GM12891 (cell line): Measurements from ENCODE around the gene STAP1.

Experiments used
- PAX5 ChIP-seq: IDR thresholded peaks from 2 replicates; pipeline ENCODE4 v1.6.1; 2011; ENCODE audit warnings: low read length, moderate library complexity, mild to moderate bottlenecking; ENCODE audit not compliant: insufficient read depth, severe bottlenecking
- POLR2A ChIP-seq: IDR thresholded peaks from 2 replicates; pipeline ENCODE4 v1.6.1; 2011; ENCODE audit warnings: low read depth, low read length, control low read depth
- POLR2AphosphoS5 ChIP-seq: IDR thresholded peaks from 2 replicates; pipeline ENCODE4 v1.6.1; 2011; ENCODE audit warnings: low read depth, low read length, control low read depth
- POU2F2 ChIP-seq: IDR thresholded peaks from 2 replicates; pipeline ENCODE4 v1.6.1; 2011; ENCODE audit warnings: low read depth, mild to moderate bottlenecking, control low read depth, low read length, moderate library complexity
- SPI1 ChIP-seq: IDR thresholded peaks from 2 replicates; pipeline ENCODE4 v1.6.1; 2011; ENCODE audit warnings: low read depth, low read length, control low read depth
- TAF1 ChIP-seq: IDR thresholded peaks from 2 replicates; pipeline ENCODE4 v1.6.1; 2011; ENCODE audit warnings: low read depth, low read length, control low read depth

DNA sequence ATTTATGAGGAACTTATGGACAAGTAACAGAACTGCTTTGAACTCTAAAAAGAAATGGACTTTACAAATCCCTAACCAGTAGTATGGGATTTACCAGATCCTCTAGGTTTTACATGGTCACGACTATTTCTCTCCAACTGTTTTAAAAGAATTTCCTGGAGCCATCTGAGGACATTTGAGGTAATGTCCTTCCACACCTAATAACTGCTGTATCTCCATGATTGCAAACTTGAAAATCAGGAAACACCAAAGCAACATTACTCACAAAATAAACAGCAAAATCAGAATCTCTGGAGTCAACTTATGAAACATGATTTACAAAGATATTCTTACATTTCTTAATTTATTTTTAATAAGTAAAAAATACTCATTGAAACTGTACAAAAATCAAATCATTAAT is 58.0 kb downstream of the STAP1 start:
- TF ChIP-seq POLR2AphosphoS5 (no peak), POLR2A (no peak), TAF1 (no peak), POU2F2 (no peak), PAX5 (no peak), SPI1 (no peak)
